T47D (cell line): ENCODE results near the gene SORCS3.

Experiments used
- DNase-seq, 2 experiments: peaks; one replicate each; pipeline versions ENCODE4 v3.0.0 to v3.0.0-alpha.2; 2011 to 2012; ENCODE audit warnings: low read depth in 1 of 2, low spot score in 1 of 2
- JUND ChIP-seq: IDR thresholded peaks from 2 replicates; pipeline ENCODE4 v1.6.1; 2012; ENCODE audit warnings: low read depth
- in situ Hi-C: cut with HindIII; loops from 2 replicates; pipeline ENCODE4 v1.10.0; 2016; ENCODE audit warnings: low sequenced_read_pairs, low pct_unique_long_range_greater_than_20kb

SORCS3 gene

GRCh38 chr10:104631946-104632345 is 9.1 kb upstream of the SORCS3 start:
- no peak for DNase-seq
- no peak for TF ChIP-seq JUND
- in situ Hi-C loops = no loop called here

- in situ Hi-C loops = no loop called here
- DNase-seq = no peak
- TF ChIP-seq JUND = no peak
These were observed 2.1 kb upstream of the SORCS3 start for GRCh38 chr10:104638861-104639589.

- in situ Hi-C loops = no loop called here
- no peak for DNase-seq
- TF ChIP-seq JUND = no peak
These were observed 1.3 kb upstream of the SORCS3 start for GRCh38 chr10:104639590-104640338.

GRCh38 chr10:104640339-104641186 is 527 bp upstream of the SORCS3 start:
- DNase-seq = no peak
- no peak for TF ChIP-seq JUND
- in situ Hi-C loops = no loop called here

GRCh38 chr10:104641937-104642657 is 1.0 kb downstream of the SORCS3 start:
- no peak for DNase-seq
- TF ChIP-seq JUND = no peak
- in situ Hi-C loops = no loop called here

GRCh38 chr10:104642658-104643302 is 1.7 kb downstream of the SORCS3 start:
- TF ChIP-seq JUND = no peak
- in situ Hi-C loops = no loop called here
- peak; percentile 71 to 79 for DNase-seq

- TF ChIP-seq JUND = no peak
- in situ Hi-C loops = no loop called here
- DNase-seq = no peak
These were observed 2.2 kb downstream of the SORCS3 start for GRCh38 chr10:104643303-104643663.

GRCh38 chr10:104646146-104646545 is 5.1 kb downstream of the SORCS3 start:
- TF ChIP-seq JUND = no peak
- no peak for DNase-seq
- in situ Hi-C loops = no loop called here

GRCh38 chr10:104648421-104648820 is 7.3 kb downstream of the SORCS3 start:
- in situ Hi-C loops = no loop called here
- TF ChIP-seq JUND = no peak
- no peak for DNase-seq

GRCh38 chr10:104650072-104650471 is 9.0 kb downstream of the SORCS3 start:
- no peak for TF ChIP-seq JUND
- DNase-seq = peak; percentile 43 to 53
- in situ Hi-C loops = no loop called here

- in situ Hi-C loops = no loop called here
- no peak for DNase-seq
- no peak for TF ChIP-seq JUND
These were observed 9.7 kb downstream of the SORCS3 start for GRCh38 chr10:104650635-104651331.
